OCI-M1 (cell line): ENCODE measurements around the gene F11R.
A peak's percentile ranks its signal among the peaks of the same experiment; 100 is the strongest.
"Not testable (repeated sequence)": the region's sequence is repeated elsewhere in the genome, so short reads cannot be mapped to it uniquely, and the experiment has no call there.

Experiments
- DNase-seq: peaks from one replicate; lab custom pipeline; 2025; lab: John Stamatoyannopoulos, UW

F11R gene

GRCh38 chr1:161013131-161013487 is 7.8 kb downstream of the F11R start:
- peak; percentile 67 for DNase-seq

- no peak for DNase-seq
Observed at GRCh38 chr1:161012420-161012819, 8.5 kb downstream of the F11R start.

GRCh38 chr1:161009602-161010211 is 11.2 kb downstream of the F11R start:
- DNase-seq: peak; percentile 35

- DNase-seq: no peak
Observed at GRCh38 chr1:161008869-161009510, 12.0 kb downstream of the F11R start.

- no peak for DNase-seq
Observed at GRCh38 chr1:161007369-161007768, 13.6 kb downstream of the F11R start.

GRCh38 chr1:161006563-161006962 is 14.4 kb downstream of the F11R start:
- no peak for DNase-seq

GRCh38 chr1:161001525-161001924 is 19.4 kb downstream of the F11R start:
- DNase-seq: no peak

- DNase-seq: no peak
Observed at GRCh38 chr1:161000736-161001480, 20.0 kb downstream of the F11R start.

- DNase-seq: no peak
Observed at GRCh38 chr1:160999376-160999775, 21.6 kb downstream of the F11R start.

- DNase-seq: peak; percentile 88
Observed at GRCh38 chr1:160997323-160998038, 23.5 kb downstream of the F11R start.

- no peak for DNase-seq
Observed at GRCh38 chr1:160996178-160996577, 24.8 kb downstream of the F11R start.

GRCh38 chr1:160993544-160994193 is 27.3 kb downstream of the F11R start:
- peak; percentile 78 for DNase-seq

- DNase-seq: not testable (repeated sequence)
Observed at GRCh38 chr1:160992036-160992435, 28.9 kb downstream of the F11R start.

GRCh38 chr1:160987359-160988050 is 33.4 kb downstream of the F11R start:
- no peak for DNase-seq

GRCh38 chr1:160985723-160986122 is 35.2 kb downstream of the F11R start:
- DNase-seq: no peak

GRCh38 chr1:160981584-160982411 is 39.2 kb downstream of the F11R start:
- no peak for DNase-seq

- DNase-seq: no peak
Observed at GRCh38 chr1:160979286-160979685, 41.7 kb downstream of the F11R start.

- DNase-seq: no peak
Observed at GRCh38 chr1:160978510-160978927, 42.4 kb downstream of the F11R start.

- DNase-seq: no peak
Observed at GRCh38 chr1:160975026-160975425, 45.9 kb downstream of the F11R start.

- DNase-seq: no peak
Observed at GRCh38 chr1:160973491-160973890, 47.5 kb downstream of the F11R start.

GRCh38 chr1:160972939-160973338 is 48.0 kb downstream of the F11R start:
- no peak for DNase-seq
